GM18867 (cell line): Measurements from ENCODE around the gene DKK1.
"Not testable (repeated sequence)": the region's sequence is repeated elsewhere in the genome, so short reads cannot be mapped to it uniquely, and the experiment has no call there.

Experiments used
- ATAC-seq: cut with Tn5 transposase; IDR thresholded peaks from one replicate; pipeline ENCODE4 v1.9.1; 2021; ENCODE audit warnings: mild to moderate bottlenecking, moderate library complexity; ENCODE audit not compliant: unreplicated experiment

DKK1 gene

GRCh38 chr10:52365547-52366432, 51.7 kb downstream of the DKK1 start:
- ATAC-seq: not testable (repeated sequence)
